Muscle layer of duodenum (tissue), 2 donors: ENCODE measurements around the gene NBAS.
"Not testable (repeated sequence)": the region's sequence is repeated elsewhere in the genome, so short reads cannot be mapped to it uniquely, and the experiment has no call there.

Source experiments
- H3K27ac ChIP-seq: one replicate; pipeline ENCODE4 v1.7.0; 2013; ENCODE audit warnings: mild to moderate bottlenecking, low read length
- H3K27me3 ChIP-seq: one replicate; pipeline ENCODE4 v1.7.0; 2013; ENCODE audit warnings: low read depth, mild to moderate bottlenecking, control low read depth, low read length
- H3K36me3 ChIP-seq, 2 donors: one replicate each; pipeline ENCODE4 v1.7.0; 2013; ENCODE audit warnings: low read length in 2 of 2, control low read depth in 1 of 2, mild to moderate bottlenecking in 1 of 2; ENCODE audit not compliant: insufficient read depth in 2 of 2, control insufficient read depth in 1 of 2
- H3K4me1 ChIP-seq, 2 donors: one replicate each; pipeline ENCODE4 v1.7.0; 2013; ENCODE audit warnings: low read length in 2 of 2, mild to moderate bottlenecking in 2 of 2, control low read depth in 1 of 2, moderate library complexity in 1 of 2; ENCODE audit not compliant: insufficient read depth in 2 of 2, control insufficient read depth in 1 of 2
- H3K4me3 ChIP-seq, 2 donors: one replicate each; pipeline ENCODE4 v1.7.0; 2013; ENCODE audit warnings: low read length in 2 of 2, low read depth in 1 of 2, mild to moderate bottlenecking in 1 of 2
- H3K9me3 ChIP-seq, 2 donors: one replicate each; pipeline ENCODE4 v1.7.0; 2013; ENCODE audit warnings: low read length in 2 of 2, control low read depth in 1 of 2, mild to moderate bottlenecking in 1 of 2; ENCODE audit not compliant: control insufficient read depth in 1 of 2
- donor health status: healthy.

NBAS gene

GRCh38 chr2:15354596-15355366 is 206.4 kb downstream of the NBAS start:
- H3K4me3 ChIP-seq: no peak overlapping the region
- no peaks in the 10 kb centered on the region for H3K27me3 ChIP-seq
- peaks cover 9 to 31% of the 10 kb centered on the region in 2 donors for H3K36me3 ChIP-seq
- no peak overlapping the region for H3K27ac ChIP-seq
- no peaks in the 10 kb centered on the region for H3K4me1 ChIP-seq
- H3K9me3 ChIP-seq: no peaks in the 10 kb centered on the region

- Histone ChIP-seq H3K9me3 (no peaks in the 10 kb centered on the region), H3K27ac (no peak overlapping the region), H3K4me3 (no peak overlapping the region), H3K36me3 (peaks cover 9 to 31% of the 10 kb centered on the region in 2 donors), H3K4me1 (no peaks in the 10 kb centered on the region), H3K27me3 (no peaks in the 10 kb centered on the region)
These were observed 208.8 kb downstream of the NBAS start for GRCh38 chr2:15352363-15352762.

GRCh38 chr2:15348636-15349035 is 212.5 kb downstream of the NBAS start:
- Histone ChIP-seq H3K9me3 (peaks cover 0 to 6% of the 10 kb centered on the region in 2 donors), H3K4me3 (no peak overlapping the region), H3K27me3 (no peaks in the 10 kb centered on the region), H3K27ac (no peak overlapping the region), H3K4me1 (no peaks in the 10 kb centered on the region), H3K36me3 (peaks cover 6 to 31% of the 10 kb centered on the region in 2 donors)

GRCh38 chr2:15348045-15348444 is 213.1 kb downstream of the NBAS start:
- Histone ChIP-seq H3K36me3 (peaks cover 6 to 28% of the 10 kb centered on the region in 2 donors), H3K4me1 (no peaks in the 10 kb centered on the region), H3K9me3 (peaks cover 0 to 6% of the 10 kb centered on the region in 2 donors), H3K27me3 (no peaks in the 10 kb centered on the region), H3K4me3 (no peak overlapping the region), H3K27ac (no peak overlapping the region)

GRCh38 chr2:15346624-15347023 is 214.5 kb downstream of the NBAS start:
- no peaks in the 10 kb centered on the region for H3K27me3 ChIP-seq
- H3K9me3 ChIP-seq: peaks cover 0 to 6% of the 10 kb centered on the region in 2 donors
- H3K27ac ChIP-seq: no peak overlapping the region
- no peak overlapping the region for H3K4me3 ChIP-seq
- H3K4me1 ChIP-seq: no peaks in the 10 kb centered on the region
- H3K36me3 ChIP-seq: peaks cover 0 to 19% of the 10 kb centered on the region in 2 donors

- Histone ChIP-seq H3K9me3 (no peaks in the 10 kb centered on the region), H3K27me3 (no peaks in the 10 kb centered on the region), H3K36me3 (peaks cover 0 to 6% of the 10 kb centered on the region in 2 donors), H3K4me1 (no peaks in the 10 kb centered on the region), H3K27ac (no peak overlapping the region), H3K4me3 (no peak overlapping the region)
These were observed 223.0 kb downstream of the NBAS start for GRCh38 chr2:15337996-15338666.

- Histone ChIP-seq H3K27ac (no peak overlapping the region), H3K27me3 (no peaks in the 10 kb centered on the region), H3K9me3 (no peaks in the 10 kb centered on the region), H3K4me3 (no peak overlapping the region), H3K4me1 (no peaks in the 10 kb centered on the region), H3K36me3 (peaks cover 9 to 15% of the 10 kb centered on the region in 2 donors)
These were observed 226.3 kb downstream of the NBAS start for GRCh38 chr2:15334644-15335326.

- Histone ChIP-seq H3K4me1 (no peaks in the 10 kb centered on the region), H3K27ac (no peak overlapping the region), H3K4me3 (no peak overlapping the region), H3K9me3 (no peaks in the 10 kb centered on the region), H3K27me3 (no peaks in the 10 kb centered on the region), H3K36me3 (peaks cover 24 to 37% of the 10 kb centered on the region in 2 donors)
These were observed 229.3 kb downstream of the NBAS start for GRCh38 chr2:15331787-15332186.

- Histone ChIP-seq H3K27ac (no peak overlapping the region), H3K9me3 (no peaks in the 10 kb centered on the region), H3K4me1 (no peaks in the 10 kb centered on the region), H3K27me3 (no peaks in the 10 kb centered on the region), H3K36me3 (peaks cover 28 to 35% of the 10 kb centered on the region in 2 donors), H3K4me3 (no peak overlapping the region)
These were observed 235.8 kb downstream of the NBAS start for GRCh38 chr2:15325296-15325695.

GRCh38 chr2:15323227-15323626 is 237.9 kb downstream of the NBAS start:
- H3K9me3 ChIP-seq: no peaks in the 10 kb centered on the region
- H3K4me1 ChIP-seq: no peaks in the 10 kb centered on the region
- H3K27me3 ChIP-seq: no peaks in the 10 kb centered on the region
- no peak overlapping the region for H3K4me3 ChIP-seq
- peaks cover 8 to 16% of the 10 kb centered on the region in 2 donors for H3K36me3 ChIP-seq
- no peak overlapping the region for H3K27ac ChIP-seq

GRCh38 chr2:15321481-15321880 is 239.7 kb downstream of the NBAS start:
- not testable (repeated sequence) for H3K27ac ChIP-seq, H3K36me3 ChIP-seq, H3K27me3 ChIP-seq, H3K4me3 ChIP-seq, H3K4me1 ChIP-seq, H3K9me3 ChIP-seq
